ENCODE data around the gene SH2B2.
"Not testable (repeated sequence)": the region's sequence is repeated elsewhere in the genome, so short reads cannot be mapped to it uniquely, and the experiment has no call there.

GRCh38 chr7:102337002-102337401, 50.3 kb downstream of the SH2B2 start:
- TF ChIP-seq CTCF (IDR thresholded peaks at IDR 0.05); SMAD4 (CRISPR knock-in tag; IDR thresholded peaks at IDR 0.05); FOXP4 (CRISPR knock-in tag; IDR thresholded peaks at IDR 0.05); GABPB1 (CRISPR knock-in tag; IDR thresholded peaks at IDR 0.05); ZNF138 (CRISPR knock-in tag; conservative IDR thresholded peaks at IDR 0.05); ZBTB21 (CRISPR knock-in tag; IDR thresholded peaks at IDR 0.05; ENCODE audit: borderline replicate concordance); ZNF232 (CRISPR knock-in tag; IDR thresholded peaks at IDR 0.05); ETV6 (CRISPR knock-in tag; IDR thresholded peaks at IDR 0.05); ZNF416 (CRISPR knock-in tag; IDR thresholded peaks at IDR 0.05); ZNF281 (CRISPR knock-in tag; IDR thresholded peaks at IDR 0.05); TEAD4 (CRISPR knock-in tag; IDR thresholded peaks at IDR 0.05); ATF2 (CRISPR knock-in tag; IDR thresholded peaks at IDR 0.05; ENCODE audit: borderline replicate concordance, low read depth); MAX (CRISPR knock-in tag; IDR thresholded peaks at IDR 0.05); USF1 (CRISPR knock-in tag; IDR thresholded peaks at IDR 0.05): not testable (repeated sequence)
